Neural progenitor cell (in vitro differentiated cells): ENCODE measurements around the gene DBR1. TPM values are rescaled to one million over a fixed set of nuclear protein-coding genes. Genes with fewer than 3 reads are reported as not detected.
"Not testable (repeated sequence)": the region's sequence is repeated elsewhere in the genome, so short reads cannot be mapped to it uniquely, and the experiment has no call there.

Experiments
- DNase-seq: peaks from one replicate; pipeline ENCODE4 v3.0.0-alpha.2; 2016; ENCODE audit warnings: low spot score
- H2AFZ ChIP-seq: fragments of 200-600 bp; sonication (generic); replicated peaks from 2 replicates; pipeline ENCODE4 v1.6.1; 2016; ENCODE audit warnings: antibody characterized with exemption
- H3F3A ChIP-seq: fragments of 200-600 bp; sonication (generic); 2 replicates; pipeline ENCODE4 v1.6.1; 2016; ENCODE audit warnings: antibody characterized with exemption, low read depth
- H3K27ac ChIP-seq: fragments of 200-600 bp; sonication (generic); 2 replicates; pipeline ENCODE4 v1.5.1; 2016; ENCODE audit warnings: mild to moderate bottlenecking
- H3K27me3 ChIP-seq: fragments of 200-600 bp; sonication (generic); 2 replicates; pipeline ENCODE4 v1.6.1; 2016; ENCODE audit warnings: mild to moderate bottlenecking, moderate library complexity
- H3K36me3 ChIP-seq: fragments of 200-600 bp; sonication (generic); 2 replicates; pipeline ENCODE4 v1.5.1; 2016
- H3K4me1 ChIP-seq: fragments of 200-600 bp; sonication (generic); 2 replicates; pipeline ENCODE4 v1.6.1; 2016; ENCODE audit warnings: mixed run types
- H3K4me2 ChIP-seq: fragments of 200-600 bp; sonication (generic); 2 replicates; pipeline ENCODE4 v1.6.1; 2016
- H3K4me3 ChIP-seq: fragments of 200-600 bp; sonication (generic); 2 replicates; pipeline ENCODE4 v1.5.1; 2016
- H3K79me2 ChIP-seq: fragments of 200-600 bp; sonication (generic); 2 replicates; pipeline ENCODE4 v1.6.1; 2016; ENCODE audit warnings: low read depth
- H3K9ac ChIP-seq: fragments of 200-600 bp; sonication (generic); 2 replicates; pipeline ENCODE4 v1.6.1; 2016
- H3K9me3 ChIP-seq: fragments of 200-600 bp; sonication (generic); 2 replicates; pipeline ENCODE4 v1.5.1; 2016; ENCODE audit warnings: low read depth
- H4K20me1 ChIP-seq: fragments of 200-600 bp; sonication (generic); 2 replicates; pipeline ENCODE4 v1.6.1; 2016; ENCODE audit warnings: low read depth
- H3K27ac Mint-ChIP-seq: 3 replicates; pipeline ENCODE4 v1.8.0; 2021; ENCODE audit warnings: mixed read lengths
- H3K27me3 Mint-ChIP-seq: 2 replicates; pipeline ENCODE4 v1.8.0; 2022; ENCODE audit warnings: low read depth, mild to moderate bottlenecking, inconsistent platforms, moderate library complexity, mixed read lengths; ENCODE audit not compliant: insufficient read depth
- H3K36me3 Mint-ChIP-seq: 3 replicates; pipeline ENCODE4 v1.8.0; 2021; ENCODE audit warnings: mixed read lengths
- H3K4me1 Mint-ChIP-seq: 3 replicates; pipeline ENCODE4 v1.8.0; 2021; ENCODE audit warnings: mixed read lengths
- H3K4me3 Mint-ChIP-seq: 3 replicates; pipeline ENCODE4 v1.8.0; 2021; ENCODE audit warnings: mild to moderate bottlenecking, moderate library complexity, mixed read lengths
- H3K9me3 Mint-ChIP-seq: 3 replicates; pipeline ENCODE4 v1.8.0; 2020; ENCODE audit warnings: mixed read lengths
- CTCF ChIP-seq: fragments of 200-600 bp; sonication (generic); IDR thresholded peaks from 2 replicates; pipeline ENCODE4 v1.5.1; 2017; ENCODE audit warnings: antibody characterized with exemption, mild to moderate bottlenecking
- EZH2 ChIP-seq: fragments of 200-600 bp; sonication (generic); IDR thresholded peaks from 2 replicates; pipeline ENCODE4 v1.6.1; 2017; ENCODE audit warnings: antibody characterized with exemption, mild to moderate bottlenecking, moderate library complexity
- EZH2phosphoT487 ChIP-seq: fragments of 200-600 bp; sonication (generic); IDR thresholded peaks from 2 replicates; pipeline ENCODE4 v1.6.1; 2017; ENCODE audit warnings: antibody characterized with exemption
- total RNA-seq: library from RNA; depleted of rRNA; stranded (reverse); fragments of >200 nt; gene quantifications from 2 replicates; pipeline ENCODE4 v1.2.3, GENCODE V29; 2015; ENCODE audit warnings: low replicate concordance

DBR1 gene
- total RNA-seq, 1 donor from 2014 or later, result 32.1 TPM

- H3K4me1 Mint-ChIP-seq, result no peaks in the 10 kb centered on the region
- H3K27ac Mint-ChIP-seq, result no peak overlapping the region
- Histone ChIP-seq H3F3A (peaks cover 8% of the 10 kb centered on the region), H3K27me3 (no peaks in the 10 kb centered on the region), H3K9me3 (no peaks in the 10 kb centered on the region), H3K9ac (no peak overlapping the region), H2AFZ (no peak overlapping the region), H3K79me2 (no peaks in the 10 kb centered on the region), H3K4me2 (no peak overlapping the region), H4K20me1 (no peaks in the 10 kb centered on the region), H3K4me3 (no peak overlapping the region), H3K36me3 (peaks cover 8% of the 10 kb centered on the region), H3K27ac (no peak overlapping the region), H3K4me1 (no peaks in the 10 kb centered on the region)
- peaks cover 12% of the 10 kb centered on the region for H3K9me3 Mint-ChIP-seq
- no peak for DNase-seq
- no peak overlapping the region for H3K4me3 Mint-ChIP-seq
- peaks cover 3% of the 10 kb centered on the region for H3K27me3 Mint-ChIP-seq
- peaks cover 15% of the 10 kb centered on the region for H3K36me3 Mint-ChIP-seq
- TF ChIP-seq CTCF, result no peak
- TF ChIP-seq EZH2phosphoT487, result no peak
- TF ChIP-seq EZH2, result no peak
These were observed 17.0 kb downstream of the DBR1 start for GRCh38 chr3:138157743-138158142.

GRCh38 chr3:138154534-138154933, 20.2 kb downstream of the DBR1 start:
- Histone ChIP-seq H3K4me3 (no peak overlapping the region), H2AFZ (no peak overlapping the region), H4K20me1 (no peaks in the 10 kb centered on the region), H3K4me1 (no peaks in the 10 kb centered on the region), H3K27me3 (no peaks in the 10 kb centered on the region), H3K79me2 (no peaks in the 10 kb centered on the region), H3F3A (no peaks in the 10 kb centered on the region), H3K9me3 (no peaks in the 10 kb centered on the region), H3K9ac (no peak overlapping the region), H3K4me2 (no peak overlapping the region), H3K36me3 (no peaks in the 10 kb centered on the region), H3K27ac (no peak overlapping the region)
- no peaks in the 10 kb centered on the region for H3K4me1 Mint-ChIP-seq
- peaks cover 2% of the 10 kb centered on the region for H3K27me3 Mint-ChIP-seq
- peaks cover 12% of the 10 kb centered on the region for H3K9me3 Mint-ChIP-seq
- TF ChIP-seq EZH2phosphoT487 (no peak), EZH2 (no peak), CTCF (no peak)
- no peak for DNase-seq
- no peaks in the 10 kb centered on the region for H3K36me3 Mint-ChIP-seq
- H3K27ac Mint-ChIP-seq, result no peak overlapping the region
- no peak overlapping the region for H3K4me3 Mint-ChIP-seq

- Histone ChIP-seq H3K9ac (no peak overlapping the region), H4K20me1 (no peaks in the 10 kb centered on the region), H3K79me2 (no peaks in the 10 kb centered on the region), H3K27ac (no peak overlapping the region), H3K27me3 (no peaks in the 10 kb centered on the region), H3K4me3 (no peak overlapping the region), H3K36me3 (no peaks in the 10 kb centered on the region), H3K9me3 (no peaks in the 10 kb centered on the region), H3K4me1 (no peaks in the 10 kb centered on the region), H3F3A (no peaks in the 10 kb centered on the region), H3K4me2 (no peak overlapping the region), H2AFZ (no peak overlapping the region)
- no peak for TF ChIP-seq CTCF
- no peak for TF ChIP-seq EZH2phosphoT487
- TF ChIP-seq EZH2, result no peak
- Mint-ChIP-seq H3K4me3 (no peak overlapping the region), H3K27me3 (no peaks in the 10 kb centered on the region), H3K4me1 (no peaks in the 10 kb centered on the region), H3K27ac (no peak overlapping the region), H3K9me3 (peaks cover 5% of the 10 kb centered on the region), H3K36me3 (no peaks in the 10 kb centered on the region)
- no peak for DNase-seq
These were observed 26.2 kb downstream of the DBR1 start for GRCh38 chr3:138148503-138148902.

- H3K4me3 Mint-ChIP-seq, H3K36me3 Mint-ChIP-seq: not testable (repeated sequence)
These were observed 32.5 kb downstream of the DBR1 start for GRCh38 chr3:138142181-138142580.

More at GRCh38 chr3:138142181-138142580, 32.5 kb downstream of the DBR1 start:
- not testable (repeated sequence) for H3K27ac Mint-ChIP-seq, H3K27ac ChIP-seq, H3K27me3 ChIP-seq, H3K4me3 ChIP-seq, H3K4me1 ChIP-seq, H4K20me1 ChIP-seq, H3K9me3 ChIP-seq, DNase-seq, H3K9ac ChIP-seq, H3K9me3 Mint-ChIP-seq, H3K4me2 ChIP-seq, H3K79me2 ChIP-seq, H3K36me3 ChIP-seq, H3K4me1 Mint-ChIP-seq, H3K27me3 Mint-ChIP-seq, H2AFZ ChIP-seq, H3F3A ChIP-seq
